Stomach (tissue), 4 donors: Measurements from ENCODE around the gene TMEM130.

Experiments
- EP300 ChIP-seq: sonication (generic); formaldehyde crosslinking; IDR thresholded peaks from one replicate; pipeline ENCODE4 v1.6.1; 2017; ENCODE audit warnings: antibody characterized with exemption
- POLR2A ChIP-seq, 4 donors: fragments of 450-650 bp; IDR thresholded peaks; one replicate each; pipeline ENCODE4 v1.6.1; 2016; ENCODE audit warnings: antibody characterized with exemption in 4 of 4, control low read depth in 2 of 4, mild to moderate bottlenecking in 1 of 4, moderate library complexity in 1 of 4
- POLR2AphosphoS5 ChIP-seq, 3 donors: sonication (generic); formaldehyde crosslinking; IDR thresholded peaks; one replicate each; pipeline ENCODE4 v1.6.1; 2016; ENCODE audit warnings: antibody characterized with exemption in 3 of 3
- TF ChIP-seq, protein P1 (sequence below), 7 experiments: fragments of 450-650 bp in 4 of 7; fragments of 200-600 bp in 3 of 7; sonication (generic) in 3 of 7; IDR thresholded peaks; one replicate each; pipeline ENCODE4 v1.5.1; 2016 to 2019; ENCODE audit warnings: antibody characterized with exemption in 7 of 7, control low read depth in 2 of 7, mild to moderate bottlenecking in 1 of 7

DNA sequence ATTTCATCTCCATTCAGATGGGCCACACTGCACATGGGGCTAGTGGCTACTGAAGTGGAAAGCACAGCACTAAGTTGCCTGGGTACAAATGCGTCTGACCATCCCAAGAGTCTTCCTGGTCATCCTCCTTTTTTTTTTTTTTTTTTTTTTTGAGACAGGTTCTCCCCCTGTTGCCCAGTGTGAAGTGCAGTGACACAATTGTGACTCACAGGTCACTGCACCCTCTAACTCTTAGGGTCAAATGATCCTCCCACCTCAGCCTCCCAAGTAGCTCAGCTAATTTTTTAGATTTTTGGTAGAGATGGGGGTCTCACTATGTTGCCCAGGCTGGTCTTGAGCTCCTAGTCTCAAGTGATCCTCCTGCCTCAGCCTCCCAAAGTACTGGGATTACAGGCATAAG lies 5.1 kb upstream of the TMEM130 start:
- TF ChIP-seq, protein P1, sequence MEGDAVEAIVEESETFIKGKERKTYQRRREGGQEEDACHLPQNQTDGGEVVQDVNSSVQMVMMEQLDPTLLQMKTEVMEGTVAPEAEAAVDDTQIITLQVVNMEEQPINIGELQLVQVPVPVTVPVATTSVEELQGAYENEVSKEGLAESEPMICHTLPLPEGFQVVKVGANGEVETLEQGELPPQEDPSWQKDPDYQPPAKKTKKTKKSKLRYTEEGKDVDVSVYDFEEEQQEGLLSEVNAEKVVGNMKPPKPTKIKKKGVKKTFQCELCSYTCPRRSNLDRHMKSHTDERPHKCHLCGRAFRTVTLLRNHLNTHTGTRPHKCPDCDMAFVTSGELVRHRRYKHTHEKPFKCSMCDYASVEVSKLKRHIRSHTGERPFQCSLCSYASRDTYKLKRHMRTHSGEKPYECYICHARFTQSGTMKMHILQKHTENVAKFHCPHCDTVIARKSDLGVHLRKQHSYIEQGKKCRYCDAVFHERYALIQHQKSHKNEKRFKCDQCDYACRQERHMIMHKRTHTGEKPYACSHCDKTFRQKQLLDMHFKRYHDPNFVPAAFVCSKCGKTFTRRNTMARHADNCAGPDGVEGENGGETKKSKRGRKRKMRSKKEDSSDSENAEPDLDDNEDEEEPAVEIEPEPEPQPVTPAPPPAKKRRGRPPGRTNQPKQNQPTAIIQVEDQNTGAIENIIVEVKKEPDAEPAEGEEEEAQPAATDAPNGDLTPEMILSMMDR (IDR thresholded peaks at IDR 0.05): no peak
- TF ChIP-seq POLR2AphosphoS5 (IDR thresholded peaks at IDR 0.05) (no peak), POLR2A (IDR thresholded peaks at IDR 0.05) (no peak), EP300 (no peak)
